ENCODE measurements around the gene CALM1. TPM values are rescaled to one million over a fixed set of nuclear protein-coding genes. Genes with fewer than 3 reads are reported as not detected.

The CALM1 gene
- total RNA-seq, 2 donors from 2014 or later = 237 to 287 TPM

- no peak for DNase-seq (ENCODE audit: low spot score)
- H3K36me3 ChIP-seq = no peaks in the 10 kb centered on the region
- no peak overlapping the region for H3K27ac ChIP-seq
- intact Hi-C loops (cut with DNase I) = no loop called here
- no peaks in the 10 kb centered on the region for H3K9me3 ChIP-seq
- 85% methylated on average over 12 of the region's 12 CpGs for WGBS
- no peaks in the 10 kb centered on the region for H3K27me3 ChIP-seq (replicated peaks; ENCODE audit: insufficient read depth)
- no peaks in the 10 kb centered on the region for H3K4me1 ChIP-seq (replicated peaks)
- H3K4me3 ChIP-seq = no peak overlapping the region
- TF ChIP-seq POLR2AphosphoS5 (IDR thresholded peaks at IDR 0.05) = no peak
- no peak for TF ChIP-seq CTCF (IDR thresholded peaks at IDR 0.05)
- TF ChIP-seq POLR2A (IDR thresholded peaks at IDR 0.05) = no peak
These were observed 31.1 kb downstream of the CALM1 start for GRCh38 chr14:90427848-90428426.

- Histone ChIP-seq H3K36me3 (no peaks in the 10 kb centered on the region), H3K4me1 (replicated peaks) (no peaks in the 10 kb centered on the region), H3K9me3 (no peaks in the 10 kb centered on the region), H3K27ac (no peak overlapping the region), H3K4me3 (no peak overlapping the region), H3K27me3 (replicated peaks; ENCODE audit: insufficient read depth) (no peaks in the 10 kb centered on the region)
- WGBS = 90% methylated on average over 2 of the region's 2 CpGs
- DNase-seq (ENCODE audit: low spot score) = no peak
- TF ChIP-seq CTCF (IDR thresholded peaks at IDR 0.05) = no peak
- no peak for TF ChIP-seq POLR2AphosphoS5 (IDR thresholded peaks at IDR 0.05)
- TF ChIP-seq POLR2A (IDR thresholded peaks at IDR 0.05) = no peak
- intact Hi-C loops (cut with DNase I) = no loop called here
These were observed 31.8 kb downstream of the CALM1 start for GRCh38 chr14:90428676-90429075.

GRCh38 chr14:90429236-90429635, 32.4 kb downstream of the CALM1 start:
- Histone ChIP-seq H3K27me3 (replicated peaks; ENCODE audit: insufficient read depth) (no peaks in the 10 kb centered on the region), H3K27ac (no peak overlapping the region), H3K9me3 (no peaks in the 10 kb centered on the region), H3K36me3 (no peaks in the 10 kb centered on the region), H3K4me1 (replicated peaks) (no peaks in the 10 kb centered on the region), H3K4me3 (no peak overlapping the region)
- TF ChIP-seq POLR2A (IDR thresholded peaks at IDR 0.05) = no peak
- TF ChIP-seq POLR2AphosphoS5 (IDR thresholded peaks at IDR 0.05) = no peak
- WGBS = 95% methylated on average over 3 of the region's 3 CpGs
- DNase-seq (ENCODE audit: low spot score) = no peak
- intact Hi-C loops (cut with DNase I) = no loop called here

GRCh38 chr14:90429754-90430153, 32.9 kb downstream of the CALM1 start:
- WGBS = 79% methylated on average over 4 of the region's 4 CpGs
- Histone ChIP-seq H3K4me1 (replicated peaks) (no peaks in the 10 kb centered on the region), H3K4me3 (no peak overlapping the region), H3K9me3 (no peaks in the 10 kb centered on the region), H3K27ac (no peak overlapping the region), H3K27me3 (replicated peaks; ENCODE audit: insufficient read depth) (no peaks in the 10 kb centered on the region), H3K36me3 (no peaks in the 10 kb centered on the region)
- no peak for DNase-seq (ENCODE audit: low spot score)
- TF ChIP-seq CTCF (IDR thresholded peaks at IDR 0.05) (no peak), POLR2AphosphoS5 (IDR thresholded peaks at IDR 0.05) (no peak), POLR2A (IDR thresholded peaks at IDR 0.05) (no peak)
- intact Hi-C loops (cut with DNase I) = no loop called here

- intact Hi-C loops (cut with DNase I) = no loop called here
- no peak for DNase-seq (ENCODE audit: low spot score)
- Histone ChIP-seq H3K9me3 (no peaks in the 10 kb centered on the region), H3K4me1 (replicated peaks) (no peaks in the 10 kb centered on the region), H3K36me3 (no peaks in the 10 kb centered on the region), H3K27me3 (replicated peaks; ENCODE audit: insufficient read depth) (no peaks in the 10 kb centered on the region), H3K27ac (no peak overlapping the region), H3K4me3 (no peak overlapping the region)
- 91% methylated on average over 9 of the region's 9 CpGs for WGBS
- no peak for TF ChIP-seq CTCF (IDR thresholded peaks at IDR 0.05)
- TF ChIP-seq POLR2A (IDR thresholded peaks at IDR 0.05) = no peak
- no peak for TF ChIP-seq POLR2AphosphoS5 (IDR thresholded peaks at IDR 0.05)
These were observed 37.7 kb downstream of the CALM1 start for GRCh38 chr14:90434370-90435020.

Data from prostate gland (tissue), 2 donors.